Panc1 (cell line): ENCODE measurements around the gene CSNK1G1. TPM values are rescaled to one million over a fixed set of nuclear protein-coding genes. Genes with fewer than 3 reads are reported as not detected.

Experiments
- ATAC-seq: fragments of 200-7000 bp; cut with Tn5 transposase; 2 replicates; pipeline ENCODE4 v1.9.1; 2020; ENCODE audit warnings: mild to moderate bottlenecking, moderate library complexity
- BruUV-seq: library from RNA; stranded (reverse); fragments of 400-500 nt; replicated peaks from 2 replicates; lab custom pipeline; 2021; lab: Mats Ljungman, UMichigan
- CTCF ChIA-PET: fragments of 300-600 bp; sonication (Branson Sonifier 250); formaldehyde crosslinking; loops from one replicate; lab custom pipeline; 2022; ENCODE audit warnings: antibody characterized with exemption; lab: Charles Lee
- POLR2A ChIA-PET: fragments of 300-600 bp; sonication (Branson Sonifier 250); formaldehyde crosslinking; loops from one replicate; lab custom pipeline; 2022; ENCODE audit warnings: antibody characterized with exemption; lab: Charles Lee
- DNase-seq: peaks from one replicate; pipeline ENCODE4 v3.0.0-alpha.2; 2010; ENCODE audit warnings: low read depth, low spot score
- H3K27ac ChIP-seq: 2 replicates; pipeline ENCODE4 v1.5.1; 2011; ENCODE audit warnings: mild to moderate bottlenecking, low read length, inconsistent platforms
- H3K27me3 ChIP-seq: fragments of 200-500 bp; sonication (Bioruptor generic); 2 replicates; pipeline ENCODE4 v1.6.0; 2014; ENCODE audit warnings: low read length, inconsistent platforms; ENCODE audit not compliant: control insufficient read depth, insufficient read depth
- H3K36me3 ChIP-seq: fragments of 200-500 bp; sonication (Bioruptor generic); 2 replicates; pipeline ENCODE4 v1.5.1; 2014; ENCODE audit warnings: inconsistent platforms, mild to moderate bottlenecking, low read length, moderate library complexity; ENCODE audit not compliant: control insufficient read depth, insufficient read depth
- H3K4me1 ChIP-seq: 2 replicates; pipeline ENCODE4 v1.5.1; 2011; ENCODE audit warnings: inconsistent platforms, mild to moderate bottlenecking, low read length, moderate library complexity; ENCODE audit not compliant: control insufficient read depth, insufficient read depth
- H3K4me3 ChIP-seq, 2 experiments: 2 replicates each; pipeline ENCODE4 v1.5.1; 2011 to 2012; ENCODE audit warnings: low read depth in 2 of 2, low read length in 2 of 2, mild to moderate bottlenecking in 2 of 2, inconsistent platforms in 1 of 2, moderate library complexity in 1 of 2
- H3K9me3 ChIP-seq: fragments of 200-500 bp; sonication (Bioruptor generic); 2 replicates; pipeline ENCODE4 v1.5.1; 2014; ENCODE audit warnings: low read depth, mild to moderate bottlenecking, inconsistent platforms, low read length, moderate library complexity; ENCODE audit not compliant: control insufficient read depth, insufficient read depth
- CTCF ChIP-seq: fragments of 450-650 bp; IDR thresholded peaks from 2 replicates; pipeline ENCODE4 v1.5.1; 2017; ENCODE audit warnings: mild to moderate bottlenecking
- POLR2AphosphoS5 ChIP-seq: IDR thresholded peaks from 2 replicates; pipeline ENCODE4 v1.6.1; 2012; ENCODE audit warnings: mild to moderate bottlenecking, low read depth, low read length, moderate library complexity
- REST ChIP-seq, 2 experiments: IDR thresholded peaks; 2 replicates each; pipeline ENCODE4 v1.6.1; 2011 to 2012; ENCODE audit warnings: low read depth in 2 of 2, control low read depth in 1 of 2, low read length in 1 of 2, mild to moderate bottlenecking in 1 of 2, moderate library complexity in 1 of 2; ENCODE audit not compliant: insufficient read depth in 1 of 2
- SIN3A ChIP-seq: IDR thresholded peaks from 2 replicates; pipeline ENCODE4 v1.6.1; 2012; ENCODE audit warnings: low read depth, mild to moderate bottlenecking, low read length, moderate library complexity, borderline replicate concordance; ENCODE audit not compliant: insufficient read depth
- TCF7L2 ChIP-seq: IDR thresholded peaks from 2 replicates; pipeline ENCODE4 v1.6.1; 2011; ENCODE audit warnings: mild to moderate bottlenecking, low read depth, low read length, inconsistent platforms
- in situ Hi-C: cut with HindIII; loops from 2 replicates; pipeline ENCODE4 v1.10.0; 2016; ENCODE audit warnings: low sequenced_read_pairs, low pct_unique_long_range_greater_than_20kb
- intact Hi-C: fragments of 100-400 bp; cut with micrococcal nuclease; formaldehyde crosslinking; loops from one replicate; pipeline ENCODE4 v1.10.0; 2022; ENCODE audit not compliant: unreplicated experiment
- total RNA-seq: library from RNA; stranded (reverse); gene quantifications from one replicate; pipeline ENCODE4 v1.2.1, GENCODE V29; 2021; ENCODE audit not compliant: unreplicated experiment

The CSNK1G1 gene
- total RNA-seq, 1 experiment from 2014 or later = 22.8 TPM

- Histone ChIP-seq H3K4me3 (no peak overlapping the region), H3K36me3 (no peaks in the 10 kb centered on the region), H3K9me3 (no peaks in the 10 kb centered on the region), H3K27me3 (no peaks in the 10 kb centered on the region), H3K4me1 (peaks cover 4% of the 10 kb centered on the region; the same call in 1 of the 2 replicates), H3K27ac (no peak overlapping the region)
- ChIA-PET CTCF (no interaction called here), POLR2A (interaction anchor here (0.6 to 0.7 kb wide), 2 partner anchors 17 to 53 kb away, joined by 3 to 4 read pairs; no protein-coding TSS in a partner anchor)
- in situ Hi-C loops (no loop called here), intact Hi-C loops (no loop called here)
- BruUV-seq = no TSS peak
- ATAC-seq (no peak), DNase-seq (no peak)
- TF ChIP-seq REST (IDR thresholded peaks at IDR 0.05; ENCODE audit: insufficient read depth in 1 of 2, low read depth in 2 of 2, low read length in 1 of 2) (no peak), TCF7L2 (no peak), CTCF (no peak), SIN3A (no peak), POLR2AphosphoS5 (no peak)
These were observed 122.7 kb downstream of the CSNK1G1 start for GRCh38 chr15:64233299-64233698.

GRCh38 chr15:64232400-64232799, 123.6 kb downstream of the CSNK1G1 start:
- no peak for DNase-seq
- H3K27ac ChIP-seq = no peak overlapping the region
- no peaks in the 10 kb centered on the region for H3K27me3 ChIP-seq
- in situ Hi-C loops = no loop called here
- no peak for ATAC-seq
- no peak overlapping the region for H3K4me3 ChIP-seq
- ChIA-PET CTCF (interaction anchor here (0.6 kb wide), 2 partner anchors 15 to 172 kb away, joined by 3 to 5 read pairs; no protein-coding TSS in a partner anchor), POLR2A (no interaction called here)
- H3K9me3 ChIP-seq = 0 out of 2 replicates have a peak, but pooled peaks cover 3% of the 10 kb centered on the region
- no peaks in the 10 kb centered on the region for H3K36me3 ChIP-seq
- no peak for TF ChIP-seq CTCF
- no peak for TF ChIP-seq REST (IDR thresholded peaks at IDR 0.05; ENCODE audit: insufficient read depth in 1 of 2, low read depth in 2 of 2, low read length in 1 of 2)
- TF ChIP-seq TCF7L2 = no peak
- TF ChIP-seq SIN3A = no peak
- no peak for TF ChIP-seq POLR2AphosphoS5
- H3K4me1 ChIP-seq = no peaks in the 10 kb centered on the region; the same call in 1 of the 2 replicates
- intact Hi-C loops = no loop called here
- no TSS peak for BruUV-seq
